ENCODE measurements around the gene NPL.

The NPL gene

GRCh38 chr1:182860658-182861057 lies 71.1 kb downstream of the NPL start:
- DNase-seq, result no peak
- Histone ChIP-seq H3K4me3 (no peak overlapping the region), H3K4me1 (peaks cover 0 to 7% (median 0%) of the 10 kb centered on the region in 4 donors), H3K27ac (no peak overlapping the region), H3K9me3 (no peaks in the 10 kb centered on the region), H3K27me3 (no peaks in the 10 kb centered on the region), H3K36me3 (peaks cover 76 to 100% (median 89%) of the 10 kb centered on the region in 3 donors)
- intact Hi-C loops (cut with DNase I; ENCODE audit: low total_unique reads), result no loop called here
- no peak for TF ChIP-seq CTCF (IDR thresholded peaks at IDR 0.05)

DNA sequence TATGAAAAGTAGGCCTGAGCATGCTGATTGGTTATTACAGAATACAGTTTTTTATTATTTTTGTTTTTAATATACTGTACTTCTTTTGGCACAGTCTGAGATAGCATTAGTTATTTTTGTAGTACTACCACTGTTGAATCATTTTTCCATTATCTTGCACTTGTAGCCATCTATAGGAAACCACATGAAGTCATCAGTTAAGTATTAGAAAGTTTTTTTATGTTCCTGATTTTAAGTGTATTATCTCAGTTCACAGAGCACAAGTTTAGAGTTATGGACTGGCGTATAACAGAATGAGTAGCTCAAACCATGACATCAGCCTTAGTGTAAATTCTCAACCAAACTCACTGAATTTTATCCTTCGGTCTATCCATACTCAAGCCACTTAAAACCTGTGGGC lies 72.4 kb downstream of the NPL start:
- no peak for TF ChIP-seq CTCF (IDR thresholded peaks at IDR 0.05)
- intact Hi-C loops (cut with DNase I; ENCODE audit: low total_unique reads), result no loop called here
- Histone ChIP-seq H3K4me3 (no peak overlapping the region), H3K36me3 (peaks cover 74 to 100% (median 87%) of the 10 kb centered on the region in 3 donors), H3K27ac (no peak overlapping the region), H3K9me3 (no peaks in the 10 kb centered on the region), H3K27me3 (no peaks in the 10 kb centered on the region), H3K4me1 (no peaks in the 10 kb centered on the region)
- DNase-seq, result no peak

- H3K27ac ChIP-seq, result no peak overlapping the region
- peaks cover 74 to 100% (median 87%) of the 10 kb centered on the region in 3 donors for H3K36me3 ChIP-seq
- no peaks in the 10 kb centered on the region for H3K27me3 ChIP-seq
- no peaks in the 10 kb centered on the region for H3K4me1 ChIP-seq
- no peak overlapping the region for H3K4me3 ChIP-seq
- intact Hi-C loops (cut with DNase I; ENCODE audit: low total_unique reads), result no loop called here
- TF ChIP-seq CTCF (IDR thresholded peaks at IDR 0.05), result no peak
- no peak for DNase-seq
- H3K9me3 ChIP-seq, result no peaks in the 10 kb centered on the region
These were observed 73.3 kb downstream of the NPL start for GRCh38 chr1:182862827-182863226.

- Histone ChIP-seq H3K9me3 (no peaks in the 10 kb centered on the region), H3K27me3 (no peaks in the 10 kb centered on the region), H3K27ac (no peak overlapping the region), H3K4me1 (no peaks in the 10 kb centered on the region), H3K36me3 (peaks cover 74 to 100% (median 86%) of the 10 kb centered on the region in 3 donors), H3K4me3 (no peak overlapping the region)
- no peak for DNase-seq
- no peak for TF ChIP-seq CTCF (IDR thresholded peaks at IDR 0.05)
- intact Hi-C loops (cut with DNase I; ENCODE audit: low total_unique reads), result no loop called here
These were observed 74.4 kb downstream of the NPL start for GRCh38 chr1:182863940-182864339.

GRCh38 chr1:182867861-182868260 lies 78.3 kb downstream of the NPL start:
- Histone ChIP-seq H3K9me3 (no peaks in the 10 kb centered on the region), H3K4me3 (no peak overlapping the region), H3K27me3 (no peaks in the 10 kb centered on the region), H3K36me3 (peaks cover 76 to 100% (median 86%) of the 10 kb centered on the region in 3 donors), H3K27ac (no peak overlapping the region), H3K4me1 (no peaks in the 10 kb centered on the region)
- intact Hi-C loops (cut with DNase I; ENCODE audit: low total_unique reads), result no loop called here
- no peak for TF ChIP-seq CTCF (IDR thresholded peaks at IDR 0.05)
- no peak for DNase-seq

DNA sequence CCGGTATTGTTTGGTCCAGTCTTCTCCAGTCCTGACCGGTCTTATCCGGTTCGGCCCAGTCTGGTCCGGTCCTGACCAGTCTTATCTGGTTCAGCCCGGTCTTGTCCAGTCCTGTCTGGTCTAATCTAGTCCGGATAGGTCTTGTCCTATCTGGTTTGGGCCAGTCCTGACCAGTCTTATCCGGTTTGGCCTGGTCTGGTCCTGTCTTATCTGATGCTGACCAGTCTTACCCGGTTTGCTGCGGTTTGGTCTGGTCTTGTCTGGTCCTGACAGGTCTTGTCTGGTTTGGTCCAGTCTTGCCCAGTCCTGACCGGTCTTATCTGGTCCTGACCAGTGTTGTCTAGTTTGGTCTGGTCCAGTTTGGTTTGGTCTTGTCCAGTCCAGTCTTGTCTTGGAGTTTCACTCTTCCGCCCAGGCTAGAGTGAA lies 79.7 kb downstream of the NPL start:
- H3K4me1 ChIP-seq, result no peaks in the 10 kb centered on the region
- intact Hi-C loops (cut with DNase I; ENCODE audit: low total_unique reads), result no loop called here
- peaks cover 86 to 100% (median 87%) of the 10 kb centered on the region in 3 donors for H3K36me3 ChIP-seq
- no peaks in the 10 kb centered on the region for H3K27me3 ChIP-seq
- H3K9me3 ChIP-seq, result no peaks in the 10 kb centered on the region
- H3K4me3 ChIP-seq, result no peak overlapping the region
- no peak for DNase-seq
- no peak for TF ChIP-seq CTCF (IDR thresholded peaks at IDR 0.05)
- H3K27ac ChIP-seq, result no peak overlapping the region

Measured in tibial artery (tissue), 4 donors.